ENCODE data around the gene PPIB.

Gene PPIB

GRCh38 chr15:64157599-64158125, 5.2 kb downstream of the PPIB start:
- no peak overlapping the region for H3K4me3 ChIP-seq (ENCODE audit: low read depth, low read length)
- DNase-seq (ENCODE audit: low read depth, low spot score): no peak
- TF ChIP-seq CTCF (IDR thresholded peaks at IDR 0.05; ENCODE audit: low read depth, low read length): no peak
- in situ Hi-C loops (cut with HindIII; ENCODE audit: low sequenced_read_pairs): no loop called here

DNA sequence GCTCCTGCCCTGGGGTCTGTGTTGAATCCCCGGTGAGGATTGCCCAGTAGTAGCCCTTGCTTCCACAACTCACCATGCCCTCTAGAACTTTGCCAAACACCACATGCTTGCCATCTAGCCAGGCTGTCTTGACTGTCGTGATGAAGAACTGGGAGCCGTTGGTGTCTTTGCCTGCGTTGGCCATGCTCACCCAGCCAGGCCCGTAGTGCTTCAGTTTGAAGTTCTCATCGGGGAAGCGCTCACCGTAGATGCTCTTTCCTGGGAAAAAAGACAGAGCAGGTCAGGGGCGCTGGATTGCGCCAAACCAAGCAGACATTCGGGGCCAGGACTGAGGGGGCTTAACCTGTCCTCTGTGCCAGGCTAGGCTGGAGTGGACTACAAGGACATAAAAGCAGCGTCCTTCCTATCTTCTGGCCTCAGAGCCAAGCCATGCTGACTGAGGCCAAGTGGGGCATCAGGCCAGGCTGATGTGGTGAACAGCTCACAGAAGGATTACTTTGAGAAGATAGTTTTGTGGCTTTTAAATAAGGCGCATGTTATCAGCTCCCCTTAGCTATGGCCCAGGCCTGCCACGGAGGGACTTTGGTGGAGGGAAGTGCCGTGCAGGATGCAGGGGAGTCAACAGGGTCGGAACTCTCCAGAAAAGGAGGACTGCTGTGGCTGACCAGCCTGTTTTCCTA, 6.0 kb downstream of the PPIB start:
- H3K4me3 ChIP-seq (ENCODE audit: low read depth, low read length): no peak overlapping the region
- no peak for DNase-seq (ENCODE audit: low read depth, low spot score)
- no peak for TF ChIP-seq CTCF (IDR thresholded peaks at IDR 0.05; ENCODE audit: low read depth, low read length)
- in situ Hi-C loops (cut with HindIII; ENCODE audit: low sequenced_read_pairs): no loop called here

GRCh38 chr15:64155802-64156651, 6.8 kb downstream of the PPIB start:
- no peak overlapping the region for H3K4me3 ChIP-seq (ENCODE audit: low read depth, low read length)
- in situ Hi-C loops (cut with HindIII; ENCODE audit: low sequenced_read_pairs): no loop called here
- no peak for DNase-seq (ENCODE audit: low read depth, low spot score)
- no peak for TF ChIP-seq CTCF (IDR thresholded peaks at IDR 0.05; ENCODE audit: low read depth, low read length)

GRCh38 chr15:64153480-64154367, 9.1 kb downstream of the PPIB start:
- in situ Hi-C loops (cut with HindIII; ENCODE audit: low sequenced_read_pairs): no loop called here
- peak; percentile 83 for DNase-seq (ENCODE audit: low read depth, low spot score)
- no peak overlapping the region for H3K4me3 ChIP-seq (ENCODE audit: low read depth, low read length)
- peak; percentile 99 for TF ChIP-seq CTCF (IDR thresholded peaks at IDR 0.05; ENCODE audit: low read depth, low read length)

- no peak for TF ChIP-seq CTCF (IDR thresholded peaks at IDR 0.05; ENCODE audit: low read depth, low read length)
- no peak for DNase-seq (ENCODE audit: low read depth, low spot score)
- no peak overlapping the region for H3K4me3 ChIP-seq (ENCODE audit: low read depth, low read length)
- in situ Hi-C loops (cut with HindIII; ENCODE audit: low sequenced_read_pairs): no loop called here
Measured at GRCh38 chr15:64152507-64153387, 10.1 kb downstream of the PPIB start.

All from astrocyte of the spinal cord (primary cell).